H1 (cell line): ENCODE measurements around the gene UXT. TPM values are rescaled to one million over a fixed set of nuclear protein-coding genes. Genes with fewer than 3 reads are reported as not detected.

Experiments used
- RAD21 ChIP-seq, 2 experiments: IDR thresholded peaks in 1 of 2; conservative IDR thresholded peaks in 1 of 2; 2 replicates each; pipeline ENCODE4 v1.6.1; 2011; ENCODE audit warnings: low read depth in 2 of 2, low read length in 2 of 2, improper control_type of control experiment in 1 of 2, inconsistent platforms in 1 of 2, mild to moderate bottlenecking in 1 of 2, moderate library complexity in 1 of 2
- RNF2 ChIP-seq: fragments of 200-900, 300-1000 bp; sonication (generic); IDR thresholded peaks from 2 replicates; pipeline ENCODE4 v1.7.1; 2016; ENCODE audit warnings: borderline replicate concordance, low read depth, mild to moderate bottlenecking, antibody characterized with exemption, low read length; ENCODE audit not compliant: poor library complexity, severe bottlenecking; ENCODE audit errors: missing control alignments
- polyA plus RNA-seq, 7 experiments: library from polyadenylated mRNA; depleted of rRNA in 3 of 7; stranded (reverse) in 5 of 7; unstranded in 2 of 7; fragments of >200 nt in 5 of 7; fragments of 200-250 nt in 2 of 7; gene quantifications; 1 replicate in 5 of 7; 2 replicates in 1 of 7; 4 replicates in 1 of 7; pipeline versions ENCODE4 v1.2.1 to v1.2.3, GENCODE V29; 2011 to 2013; ENCODE audit warnings: missing spikeins in 2 of 7, mixed read lengths in 2 of 7
- total RNA-seq: library from RNA; stranded (reverse); fragmentation: NEBNext Ultra II Directional; extraction: Animal tissue kit (Norgen Biotek cat#: 25700); gene quantifications from 2 replicates; pipeline ENCODE4 v1.2.1, GENCODE V29; 2021

UXT gene
- total and polyA plus RNA-seq, 2 of the 8 experiments (the other 6 are each of a cell fraction or from before 2014, with no cell fraction given), result 69.4 to 116 TPM

GRCh38 chrX:47690175-47690574 is 31.2 kb upstream of the UXT start (continued):
- TF ChIP-seq RNF2, result no peak
- no peak; a peak in 1 of 4 replicates for TF ChIP-seq RAD21 (IDR thresholded peaks at IDR 0.05 in 1 of 2, conservative IDR thresholded peaks at IDR 0.05 in 1 of 2; ENCODE audit: low read depth in 2 of 2, low read length in 2 of 2)
